DMS153 (cell line): ENCODE measurements around the gene HMG20A.
A peak's percentile ranks its signal among the peaks of the same experiment; 100 is the strongest.
"Not testable (repeated sequence)": the region's sequence is repeated elsewhere in the genome, so short reads cannot be mapped to it uniquely, and the experiment has no call there.

ENCODE experiments used
- DNase-seq: peaks from one replicate; lab custom pipeline; 2025; lab: John Stamatoyannopoulos, UW

Gene HMG20A

DNA sequence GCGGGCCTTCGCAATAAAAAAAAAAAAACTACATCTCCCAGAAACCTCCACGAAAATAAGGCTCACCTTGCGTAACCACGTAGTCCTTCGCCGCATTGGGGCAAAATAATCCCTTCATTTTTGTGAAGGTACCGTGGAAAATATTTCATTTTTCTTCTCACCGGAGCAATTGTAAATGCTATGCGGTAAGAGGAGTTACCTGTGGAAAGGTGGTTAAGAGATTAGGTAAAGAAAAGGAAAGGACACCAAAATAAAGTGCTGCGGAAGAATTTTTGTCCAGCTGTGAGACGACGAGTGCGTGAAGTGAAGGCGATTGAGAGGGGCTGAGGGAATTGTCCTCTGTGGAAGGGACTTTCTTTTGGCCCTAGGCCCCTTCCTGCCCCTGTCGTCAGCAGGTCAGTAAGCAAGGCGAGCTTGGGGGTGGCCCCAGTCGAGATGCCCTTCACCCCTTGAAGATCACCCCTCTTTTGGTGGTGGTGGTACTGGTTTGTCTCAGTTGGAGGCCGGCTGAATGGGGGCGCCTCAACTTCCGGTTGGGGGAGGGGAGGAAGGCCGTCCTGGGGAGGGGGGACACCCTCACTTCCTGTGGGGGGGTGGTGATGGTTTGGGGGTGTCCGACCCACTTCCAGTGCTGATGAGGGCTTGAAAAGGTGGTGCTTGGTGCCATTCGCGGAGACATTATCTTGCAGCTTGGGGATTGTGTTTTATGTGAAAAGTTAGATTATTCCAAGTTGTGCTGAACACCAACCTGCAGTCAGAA lies at the start of gene HMG20A:
TSS of gene HMG20A (plus strand) at position 279 of the 760 bp plus-strand sequence. CDS start 37,520 bp downstream, outside the sequence.
- DNase-seq, result peak; percentile 59

DNA sequence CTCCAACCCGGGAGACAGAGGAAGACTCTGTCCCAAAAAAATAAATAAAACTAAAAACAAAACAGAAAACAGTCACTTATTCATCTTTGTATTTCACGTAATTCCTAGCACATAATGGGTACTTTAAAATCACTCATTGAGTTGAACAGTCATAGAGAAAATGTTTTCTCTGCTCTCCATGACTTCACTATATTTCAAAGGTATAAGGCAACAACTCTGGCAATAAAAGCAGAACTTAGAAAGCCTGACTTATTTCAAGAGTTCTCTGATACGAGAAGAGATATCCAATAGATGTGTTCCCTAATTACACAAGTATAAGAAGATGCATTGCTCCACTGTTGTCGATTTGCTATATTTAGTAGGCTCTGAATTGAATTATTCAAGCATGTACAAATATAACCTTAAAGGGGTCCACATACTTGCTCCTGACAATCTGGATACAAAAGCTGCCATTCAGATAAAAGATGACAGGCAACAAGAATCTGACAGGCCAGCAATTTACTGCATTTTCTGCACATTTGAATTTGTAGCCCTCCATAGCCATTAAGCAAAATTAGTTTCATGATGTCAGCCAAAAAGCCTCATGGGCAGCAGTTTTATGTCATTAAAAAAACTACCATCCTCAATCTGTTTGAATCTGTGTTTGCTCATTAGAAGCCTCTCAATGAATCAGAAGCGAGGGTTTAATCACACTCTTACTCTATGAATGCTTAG lies 48.7 kb upstream of the HMG20A start:
- DNase-seq, result no peak

DNA sequence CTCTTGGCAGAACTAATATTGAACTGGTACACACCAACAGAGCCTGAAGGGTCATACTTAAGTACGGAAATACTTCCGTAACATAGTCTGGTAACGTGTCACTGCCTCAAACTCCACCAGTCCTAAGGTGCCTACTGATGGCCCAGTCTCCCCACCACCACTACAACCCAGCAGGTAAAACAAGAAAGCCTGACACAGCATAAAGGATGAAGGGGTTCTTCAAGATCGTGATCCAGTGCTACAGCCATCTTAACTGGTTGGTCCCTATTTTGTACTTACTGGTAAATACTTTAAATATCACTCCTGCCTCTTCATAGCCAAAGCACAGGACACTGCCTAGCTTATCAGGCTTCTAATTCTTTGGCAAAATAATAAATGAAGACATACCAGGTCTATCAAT lies 47.2 kb upstream of the HMG20A start:
- no peak for DNase-seq

DNA sequence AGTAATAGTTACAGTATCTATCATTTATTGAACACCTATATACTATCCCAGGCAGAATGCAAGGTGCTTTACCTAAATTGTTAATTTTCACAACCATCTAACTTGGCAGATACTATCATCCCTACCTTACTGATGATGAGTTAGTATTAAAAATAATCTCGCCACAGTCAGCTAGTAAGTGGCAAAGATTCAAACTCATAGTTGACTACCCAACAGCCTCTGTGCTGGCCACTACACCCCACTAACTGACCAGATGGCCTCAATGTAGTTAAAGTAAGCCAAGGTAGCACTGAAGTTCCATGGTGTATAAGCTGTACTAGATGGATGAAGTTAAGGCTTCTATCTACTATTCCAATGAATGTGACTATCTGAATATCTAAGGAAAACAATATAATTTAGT lies 45.6 kb upstream of the HMG20A start:
- DNase-seq, result no peak

DNA sequence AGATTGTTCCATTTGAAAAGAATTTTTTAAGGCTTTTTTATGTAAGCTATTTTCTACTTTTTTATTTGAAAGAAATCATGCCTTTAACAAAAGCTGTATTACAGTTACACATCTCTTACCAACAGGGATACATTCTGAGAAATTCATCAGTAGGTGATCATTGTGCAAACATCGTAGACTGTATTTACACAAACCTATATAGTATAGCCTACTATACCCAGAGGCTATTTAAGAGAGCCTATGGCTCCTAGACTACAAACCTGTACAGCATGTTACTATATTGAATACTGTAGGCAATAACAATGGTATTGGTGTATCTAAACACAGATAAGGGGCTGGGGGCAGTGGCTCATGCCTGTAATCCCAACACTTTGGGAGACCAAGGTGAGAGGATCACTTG lies 43.9 kb upstream of the HMG20A start:
- no peak for DNase-seq

DNA sequence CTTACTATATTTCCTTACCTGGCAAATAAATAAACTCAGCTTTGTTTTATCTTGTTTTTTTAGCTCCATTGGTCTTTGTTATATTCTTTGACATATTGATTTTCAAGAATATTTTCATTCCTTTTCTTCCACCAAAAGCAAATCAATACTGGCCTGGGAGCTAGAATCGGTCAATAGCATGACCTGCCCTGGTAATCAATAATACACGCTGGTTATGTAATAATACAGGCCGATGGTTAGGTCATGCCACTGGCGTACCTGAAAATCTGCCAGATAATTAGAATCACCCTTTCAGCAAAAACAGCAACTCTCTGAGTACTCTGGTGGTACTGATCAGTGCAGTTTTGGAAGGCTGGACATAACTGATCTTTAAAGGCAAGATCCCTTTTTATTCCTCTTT lies 40.7 kb upstream of the HMG20A start:
- DNase-seq, result no peak

DNA sequence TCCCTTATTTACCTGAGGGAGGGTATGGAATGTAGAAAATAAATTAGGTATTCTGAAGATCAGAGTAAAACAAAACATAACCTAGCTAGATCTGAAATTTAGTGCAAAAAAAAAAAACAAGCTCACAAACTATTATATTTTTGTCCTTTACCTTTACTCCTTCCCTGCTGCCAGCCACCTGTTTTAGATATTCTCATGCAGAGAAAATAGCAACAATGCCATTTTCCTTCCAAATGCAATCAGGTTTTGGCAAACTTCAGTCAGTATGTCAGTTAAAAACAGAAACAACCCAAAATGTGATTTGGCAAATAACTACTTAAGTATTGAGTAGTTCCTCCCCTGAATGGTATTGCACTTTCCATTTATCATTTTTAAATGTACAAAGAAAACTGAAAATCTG lies 36.6 kb upstream of the HMG20A start:
- DNase-seq, result no peak

DNA sequence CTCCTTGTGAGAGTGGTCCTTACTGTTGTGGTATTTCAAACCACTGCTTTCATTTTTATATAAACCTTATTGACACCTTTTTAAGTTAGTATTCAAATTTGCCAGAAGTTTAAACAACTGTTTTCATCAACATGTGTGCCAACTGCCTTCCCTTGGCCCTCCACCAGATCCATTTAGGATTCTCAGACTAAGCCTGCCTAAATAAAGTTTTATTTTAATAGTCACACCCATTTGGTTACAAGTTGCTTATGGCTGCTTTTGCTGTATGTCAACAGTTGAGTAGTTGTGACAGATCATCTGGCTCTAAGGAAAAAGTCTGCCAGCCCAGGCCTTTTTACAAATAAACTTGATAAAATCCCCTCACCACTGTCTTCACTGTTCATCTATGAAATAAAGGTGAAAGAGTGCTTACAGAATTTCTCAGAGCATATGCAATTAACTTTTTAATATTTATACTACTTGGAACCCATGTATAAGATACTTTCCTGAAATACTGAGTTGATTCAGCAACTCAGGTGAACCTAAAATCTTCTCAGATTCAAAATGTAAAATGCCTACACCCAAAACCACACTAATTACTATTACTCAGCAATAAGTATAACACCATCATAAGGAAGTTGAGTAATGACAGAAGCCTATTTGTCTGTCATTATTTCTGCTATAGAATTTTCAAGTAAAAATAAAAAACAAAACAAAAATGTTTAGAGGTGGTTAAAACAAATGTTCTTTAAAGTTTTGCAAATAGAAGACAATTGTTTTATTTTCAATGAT lies 35.9 kb upstream of the HMG20A start:
- no peak for DNase-seq

DNA sequence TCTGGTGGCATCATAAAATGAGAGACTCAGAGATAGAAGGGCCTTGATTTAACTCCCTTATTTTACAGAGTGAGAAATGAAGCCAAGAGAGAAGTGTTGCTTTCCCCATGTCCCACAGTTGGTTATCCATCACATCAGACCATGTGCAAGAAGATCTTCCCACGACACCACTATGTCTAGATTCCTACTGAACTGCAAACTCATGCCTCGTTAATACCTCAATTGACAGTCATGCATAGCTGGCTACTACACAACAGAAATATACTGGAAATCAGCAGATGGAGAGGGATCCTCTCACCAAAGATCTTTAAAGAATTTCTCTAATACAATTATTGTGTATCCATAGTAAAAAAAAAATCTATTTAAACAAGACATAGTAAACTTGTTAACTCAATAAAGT lies 34.1 kb upstream of the HMG20A start:
- DNase-seq, result no peak

DNA sequence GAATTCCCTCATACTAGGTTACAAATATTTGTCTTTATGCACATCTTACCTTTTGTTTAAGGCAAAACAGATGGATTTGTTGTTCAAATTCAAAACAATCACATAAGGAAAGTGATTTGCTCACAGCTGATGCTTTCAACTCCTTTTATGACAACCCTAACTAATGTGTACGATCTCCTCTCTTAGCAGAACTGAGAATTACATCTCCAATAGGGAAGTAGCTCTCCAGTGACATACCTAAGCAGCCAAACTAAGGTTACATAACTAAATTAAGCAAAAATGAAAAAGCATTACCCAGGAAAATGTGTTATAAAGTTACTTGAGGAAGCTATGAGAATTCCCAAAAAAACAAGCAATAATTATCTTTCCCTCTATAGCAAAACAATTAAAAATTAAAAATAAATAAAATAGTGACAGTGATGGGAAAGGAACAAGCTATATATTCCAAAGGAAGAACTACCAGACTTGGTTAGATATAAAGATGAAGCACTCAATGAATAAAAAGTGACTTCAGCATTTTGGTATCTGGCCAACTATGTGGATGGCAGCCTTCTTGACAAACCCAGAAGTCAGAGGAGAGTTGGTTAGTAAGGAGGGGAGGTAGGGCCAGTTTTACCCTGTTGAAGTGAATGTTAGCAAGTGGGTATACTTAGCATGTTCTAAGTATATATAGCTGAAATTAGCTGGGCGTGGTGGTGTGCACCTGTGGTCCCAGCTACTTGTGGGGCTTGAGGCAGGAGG lies 33.2 kb upstream of the HMG20A start:
- no peak for DNase-seq

DNA sequence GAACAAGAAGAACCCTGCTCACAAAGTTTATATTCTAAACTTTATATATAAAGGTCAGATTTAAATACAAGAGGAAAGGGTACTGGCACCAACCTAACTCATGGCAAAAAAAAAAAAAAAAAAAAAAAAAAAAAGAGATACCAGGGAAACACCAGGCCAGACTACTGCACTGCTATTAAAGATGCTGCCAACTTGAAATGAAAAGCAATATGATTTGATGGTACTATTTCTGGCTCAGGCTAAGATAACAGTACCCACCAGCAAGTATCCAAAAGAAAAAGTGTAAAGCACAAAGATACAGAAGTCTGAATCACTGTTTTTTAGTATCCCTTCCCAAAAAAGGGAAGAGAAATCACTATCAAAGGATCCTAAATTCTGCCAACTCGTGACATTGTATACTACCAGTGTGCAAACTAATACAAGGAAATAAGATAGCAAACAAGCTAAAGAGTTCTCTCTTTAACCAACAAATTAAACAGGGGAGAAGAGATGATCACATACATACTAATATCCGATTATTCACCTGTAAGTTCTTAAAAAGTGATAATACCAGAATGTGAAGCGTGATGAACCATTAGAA lies 29.2 kb upstream of the HMG20A start:
- DNase-seq, result no peak

DNA sequence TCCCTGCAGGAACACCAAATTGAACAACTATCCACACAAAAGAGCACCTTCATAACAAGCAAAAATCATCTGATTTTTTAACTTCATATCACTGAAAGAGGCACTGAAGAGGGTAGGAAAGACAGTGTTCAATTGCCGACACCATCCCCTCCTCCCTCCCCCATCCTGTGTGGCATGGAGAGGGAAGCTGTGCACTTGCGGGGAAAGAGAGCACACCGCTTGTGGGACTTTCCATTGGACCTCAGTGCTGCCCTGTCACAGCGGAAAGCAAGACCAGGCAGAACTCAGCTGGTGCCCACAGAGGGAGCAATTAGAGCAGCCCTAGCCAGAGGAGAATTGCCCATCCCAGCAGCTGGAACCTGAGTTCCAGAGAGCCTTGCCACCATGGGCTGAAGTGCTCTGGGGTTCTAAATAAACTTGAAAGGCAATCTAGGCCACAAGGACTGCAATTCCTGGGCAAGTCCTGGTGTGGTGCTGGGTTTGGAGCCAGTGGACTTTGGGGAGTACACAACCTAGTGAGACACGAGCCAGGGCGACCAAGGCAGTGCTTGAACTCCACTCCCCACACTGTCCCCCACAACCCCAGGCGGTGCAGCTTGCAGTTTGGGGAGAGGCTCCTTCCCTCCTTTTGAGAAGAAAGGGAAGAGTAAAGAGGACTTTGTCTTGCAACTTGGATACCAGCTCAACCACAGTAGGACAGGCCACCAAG lies 27.8 kb upstream of the HMG20A start:
- DNase-seq, result no peak

DNA sequence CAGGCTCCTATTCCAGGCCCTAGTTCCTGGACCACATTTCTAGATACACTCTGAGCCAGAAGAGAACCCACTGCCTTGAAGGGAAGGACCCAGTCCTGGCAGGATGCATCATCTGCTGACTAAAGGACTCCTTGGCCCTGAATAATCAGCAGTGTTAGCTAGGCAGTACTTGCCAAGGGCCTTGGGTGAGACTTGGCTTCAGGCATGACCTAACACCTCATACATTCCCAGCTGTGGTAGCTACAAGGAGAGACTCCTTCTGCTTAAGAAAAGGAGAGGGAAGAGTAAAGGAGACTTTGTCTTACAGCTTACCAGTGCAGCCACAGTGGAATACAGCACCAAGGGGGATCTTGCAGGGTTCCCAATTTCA lies 27.2 kb upstream of the HMG20A start:
- DNase-seq, result no peak

DNA sequence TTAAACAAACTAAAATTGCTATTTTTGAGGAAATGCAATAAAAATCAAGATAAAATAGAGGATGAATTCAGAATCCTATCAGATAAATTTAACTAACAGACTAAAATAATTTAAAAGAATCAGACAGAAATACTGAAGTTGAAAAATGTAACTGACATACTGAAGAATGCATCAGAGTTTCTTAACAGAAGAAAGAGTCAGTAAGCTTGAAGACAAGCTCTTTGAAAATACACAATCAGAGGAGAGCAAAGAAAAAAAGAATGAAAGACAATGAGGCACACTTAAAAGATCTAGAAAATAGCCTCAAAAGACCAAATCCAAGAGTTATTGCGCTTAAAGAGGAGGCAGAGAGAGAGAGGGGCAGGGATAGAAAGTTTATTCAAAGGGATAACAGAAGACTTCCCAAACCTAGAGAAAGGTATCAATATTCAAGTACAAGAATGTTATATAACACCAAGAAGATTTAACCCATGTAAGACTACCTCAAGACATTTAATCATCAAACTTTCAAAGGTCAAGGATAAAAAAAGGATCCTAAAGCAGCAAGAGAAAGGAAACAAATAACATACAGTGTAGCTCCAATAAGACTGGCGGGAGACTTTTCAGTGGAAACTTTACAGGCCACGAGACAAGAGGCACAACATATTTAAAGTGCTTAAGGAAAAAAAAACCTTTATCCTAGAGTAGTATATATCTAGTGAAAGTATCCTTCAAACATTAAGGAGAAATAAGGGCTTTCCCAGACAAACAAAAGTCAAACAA lies 25.5 kb upstream of the HMG20A start:
- DNase-seq, result no peak

DNA sequence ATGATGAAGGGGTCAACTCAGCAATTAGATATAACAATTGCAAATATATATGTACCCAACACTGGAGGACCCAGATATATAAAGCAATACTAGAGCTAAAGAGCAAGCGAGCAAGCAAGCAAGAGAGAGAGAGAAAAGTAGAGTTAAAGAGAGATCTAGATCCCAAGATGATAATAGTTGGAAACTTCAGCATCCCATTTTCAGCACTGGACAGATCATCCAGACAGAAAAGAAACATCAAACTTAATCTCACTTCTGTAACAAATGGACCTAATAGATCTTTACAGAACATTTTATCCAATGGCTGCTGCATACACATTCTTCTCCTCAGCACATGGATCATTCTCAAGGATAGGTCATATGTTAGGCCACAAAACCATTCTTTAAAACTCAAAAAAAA lies 24.0 kb upstream of the HMG20A start:
- no peak for DNase-seq

DNA sequence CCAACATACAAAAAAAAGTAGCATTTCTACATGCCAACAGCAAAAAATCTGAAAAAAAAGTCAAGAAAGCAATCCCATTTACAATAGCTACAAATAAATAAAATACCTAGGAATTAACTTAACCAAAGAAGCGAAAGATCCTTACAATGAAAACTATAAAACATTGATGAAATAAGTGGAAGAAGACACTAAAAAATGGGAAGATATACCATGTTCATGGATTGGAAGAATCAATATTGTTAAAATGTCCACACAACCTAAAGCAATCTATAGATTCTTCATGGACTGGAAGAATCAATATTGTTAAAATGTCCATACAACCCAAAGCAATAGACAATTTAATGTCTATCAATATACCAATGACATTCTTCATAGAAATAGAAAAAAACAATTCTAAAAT lies 21.8 kb upstream of the HMG20A start:
- no peak for DNase-seq

DNA sequence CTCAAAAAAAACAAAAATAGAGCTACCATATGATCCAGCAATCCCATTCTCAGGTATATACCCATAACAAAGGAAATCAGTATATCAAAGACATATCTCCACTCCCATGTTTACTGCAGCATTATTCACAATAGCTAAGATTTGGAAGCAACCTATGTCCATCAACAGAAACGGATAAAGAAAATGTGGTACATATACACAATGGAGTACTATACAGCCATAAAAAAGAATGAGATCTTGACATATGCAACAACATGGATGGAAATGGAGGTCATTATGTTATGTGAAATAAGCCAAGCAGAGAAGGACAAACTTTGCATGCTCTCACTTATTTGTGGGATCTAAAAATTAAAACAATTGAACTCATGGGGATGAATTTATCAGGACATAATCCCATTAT lies 20.4 kb upstream of the HMG20A start:
- DNase-seq, result no peak

DNA sequence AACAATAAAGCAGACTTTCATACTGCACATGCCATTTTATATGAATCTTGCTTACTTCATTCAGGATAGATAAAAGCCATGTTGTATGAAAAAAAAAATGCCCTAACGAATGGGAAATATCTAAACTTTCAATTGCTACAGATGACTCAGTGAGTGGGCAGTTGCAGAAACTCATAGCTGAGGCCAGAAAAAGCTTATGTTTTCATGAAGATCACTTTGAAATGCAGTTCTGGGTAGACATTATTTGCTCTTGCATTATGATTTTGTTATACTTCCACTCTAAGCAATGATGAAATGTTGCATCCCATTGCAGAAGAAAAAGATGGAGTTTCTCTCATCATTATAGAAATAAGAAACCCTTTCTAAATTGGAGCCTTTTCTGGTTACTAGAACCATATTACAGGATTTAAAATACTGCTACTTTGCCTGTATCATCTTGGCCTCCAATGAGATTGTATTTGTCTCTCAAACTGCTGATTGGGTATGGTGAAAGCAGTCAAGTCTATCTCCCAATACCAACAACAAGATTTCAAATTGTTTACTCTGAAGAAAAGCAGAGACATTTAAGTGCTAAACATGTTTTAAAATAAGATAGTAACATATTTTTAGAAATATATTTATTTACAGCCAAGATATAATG lies 17.8 kb upstream of the HMG20A start:
- no peak for DNase-seq

DNA sequence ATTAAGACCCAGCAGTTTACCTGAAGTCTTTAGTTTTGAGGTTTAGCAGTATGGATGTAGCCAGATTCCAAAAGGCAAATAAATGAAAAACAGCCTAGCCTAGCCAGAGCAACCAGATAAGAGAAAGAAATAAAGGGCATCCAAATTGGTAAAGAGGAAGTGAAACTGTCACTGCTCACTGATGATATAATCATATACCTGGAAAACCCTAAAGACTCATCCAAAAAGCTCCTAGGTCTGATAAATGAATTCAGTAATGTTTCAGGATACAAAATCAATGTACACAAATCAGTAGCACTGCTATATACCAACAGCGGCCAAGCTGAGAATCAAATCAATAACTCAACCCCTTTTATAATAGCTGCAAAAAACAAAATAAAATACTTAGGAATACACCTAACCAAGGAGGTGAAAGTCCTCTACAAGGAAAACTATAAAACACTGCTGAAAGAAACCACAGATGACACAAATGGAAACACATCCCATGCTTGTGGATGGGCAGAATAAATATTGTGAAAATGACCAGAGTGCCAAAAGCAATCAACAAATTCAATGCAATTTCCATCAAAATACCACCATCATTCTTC lies 14.4 kb upstream of the HMG20A start:
- DNase-seq, result not testable (repeated sequence)

DNA sequence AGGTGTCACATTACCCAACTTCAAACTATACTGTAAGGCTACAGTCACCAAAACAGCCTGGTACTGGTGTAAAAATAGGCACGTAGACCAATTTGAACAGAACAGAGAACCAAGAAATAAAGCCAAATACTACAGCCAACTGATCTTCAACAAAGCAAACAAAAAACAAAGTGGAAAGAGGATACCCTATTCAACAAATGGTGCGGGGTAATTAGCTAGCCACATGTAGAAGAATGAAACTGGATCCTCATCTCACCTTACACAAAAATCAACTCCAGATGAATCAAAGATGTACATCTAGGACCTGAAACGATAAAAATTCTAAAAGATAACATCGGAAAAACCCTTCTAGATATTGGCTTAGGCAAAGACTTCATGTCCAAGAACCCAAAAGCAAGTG lies 13.8 kb upstream of the HMG20A start:
- DNase-seq, result no peak
